ENCODE results near the gene C4BPB. TPM values are rescaled to one million over a fixed set of nuclear protein-coding genes. Genes with fewer than 3 reads are reported as not detected.

Gene C4BPB
- total RNA-seq, 1 donor from 2014 or later, result not detected

- TF ChIP-seq CTCF (IDR thresholded peaks at IDR 0.05; ENCODE audit: partially characterized antibody, unreplicated experiment), result no peak
- DNase-seq, result no peak
- H3K4me1 Mint-ChIP-seq (ENCODE audit: low read depth, unreplicated experiment), result no peaks in the 10 kb centered on the region
- H3K36me3 Mint-ChIP-seq (ENCODE audit: unreplicated experiment), result peaks cover 3% of the 10 kb centered on the region
- no peak overlapping the region for H3K27ac Mint-ChIP-seq (ENCODE audit: unreplicated experiment)
- H3K9me3 Mint-ChIP-seq (ENCODE audit: unreplicated experiment), result no peaks in the 10 kb centered on the region
- peaks cover 2% of the 10 kb centered on the region for H3K27me3 Mint-ChIP-seq (ENCODE audit: unreplicated experiment)
- no peak overlapping the region for H3K4me3 Mint-ChIP-seq (ENCODE audit: unreplicated experiment)
Observed at GRCh38 chr1:207134581-207134980, 45.9 kb downstream of the C4BPB start.

- no peak overlapping the region for H3K27ac Mint-ChIP-seq (ENCODE audit: unreplicated experiment)
- DNase-seq, result no peak
- no peaks in the 10 kb centered on the region for H3K9me3 Mint-ChIP-seq (ENCODE audit: unreplicated experiment)
- no peaks in the 10 kb centered on the region for H3K4me1 Mint-ChIP-seq (ENCODE audit: low read depth, unreplicated experiment)
- H3K27me3 Mint-ChIP-seq (ENCODE audit: unreplicated experiment), result peaks cover 2% of the 10 kb centered on the region
- no peaks in the 10 kb centered on the region for H3K36me3 Mint-ChIP-seq (ENCODE audit: unreplicated experiment)
- no peak overlapping the region for H3K4me3 Mint-ChIP-seq (ENCODE audit: unreplicated experiment)
- no peak for TF ChIP-seq CTCF (IDR thresholded peaks at IDR 0.05; ENCODE audit: partially characterized antibody, unreplicated experiment)
Observed at GRCh38 chr1:207139616-207140015, 51.0 kb downstream of the C4BPB start.

- no peak for DNase-seq
- Mint-ChIP-seq H3K4me1 (ENCODE audit: low read depth, unreplicated experiment) (no peaks in the 10 kb centered on the region), H3K4me3 (ENCODE audit: unreplicated experiment) (no peak overlapping the region), H3K36me3 (ENCODE audit: unreplicated experiment) (no peaks in the 10 kb centered on the region), H3K27me3 (ENCODE audit: unreplicated experiment) (peaks cover 2% of the 10 kb centered on the region), H3K27ac (ENCODE audit: unreplicated experiment) (no peak overlapping the region), H3K9me3 (ENCODE audit: unreplicated experiment) (no peaks in the 10 kb centered on the region)
- TF ChIP-seq CTCF (IDR thresholded peaks at IDR 0.05; ENCODE audit: partially characterized antibody, unreplicated experiment), result no peak
Observed at GRCh38 chr1:207140536-207140935, 51.9 kb downstream of the C4BPB start.

- Mint-ChIP-seq H3K36me3 (ENCODE audit: unreplicated experiment) (no peaks in the 10 kb centered on the region), H3K9me3 (ENCODE audit: unreplicated experiment) (no peaks in the 10 kb centered on the region), H3K4me3 (ENCODE audit: unreplicated experiment) (no peak overlapping the region), H3K4me1 (ENCODE audit: low read depth, unreplicated experiment) (peaks cover 1% of the 10 kb centered on the region), H3K27ac (ENCODE audit: unreplicated experiment) (no peak overlapping the region), H3K27me3 (ENCODE audit: unreplicated experiment) (no peaks in the 10 kb centered on the region)
- no peak for DNase-seq
- TF ChIP-seq CTCF (IDR thresholded peaks at IDR 0.05; ENCODE audit: partially characterized antibody, unreplicated experiment), result no peak
Observed at GRCh38 chr1:207145401-207146058, 56.9 kb downstream of the C4BPB start.

Other genes with a start within 250 kb of the C4BPB start
- gene IL20, start 223.2 kb upstream of the C4BPB start, total RNA-seq (ENCODE audit: unreplicated experiment), result not detected
- not detected for gene IL24, start 191.4 kb upstream of the C4BPB start, total RNA-seq (ENCODE audit: unreplicated experiment)
- not detected for gene FCMR, start 166.9 kb upstream of the C4BPB start, total RNA-seq (ENCODE audit: unreplicated experiment)
- not detected for gene PIGR, start 142.4 kb upstream of the C4BPB start, total RNA-seq (ENCODE audit: unreplicated experiment)
- not detected for gene FCAMR, start 118.4 kb upstream of the C4BPB start, total RNA-seq (ENCODE audit: unreplicated experiment)
- gene C1orf116, start 56.1 kb upstream of the C4BPB start, total RNA-seq (ENCODE audit: unreplicated experiment), result not detected
- 7.9 TPM for gene YOD1, start 37.7 kb upstream of the C4BPB start, total RNA-seq (ENCODE audit: unreplicated experiment)
- 3.6 TPM for gene PFKFB2, start 35.6 kb upstream of the C4BPB start, total RNA-seq (ENCODE audit: unreplicated experiment)
- not detected for gene C4BPA, start 15.4 kb downstream of the C4BPB start, total RNA-seq (ENCODE audit: unreplicated experiment)
- gene CD55, start 232.8 kb downstream of the C4BPB start, total RNA-seq (ENCODE audit: unreplicated experiment), result 25.5 TPM

Measured in glutamatergic neuron (in vitro differentiated cells).